Astrocyte (in vitro differentiated cells and primary cell): ENCODE results near the gene ERICH3. TPM values are rescaled to one million over a fixed set of nuclear protein-coding genes. Genes with fewer than 3 reads are reported as not detected.

ENCODE experiments used
- DNase-seq: peaks from one replicate; pipeline ENCODE4 v3.0.0-alpha.2; 2010; ENCODE audit warnings: low read depth
- FAIRE-seq: peaks from 2 replicates; lab custom pipeline; 2011; peaks lifted over from hg19 to GRCh38; lab: Jason Lieb, UNC
- H2AFZ ChIP-seq: 2 replicates; pipeline ENCODE4 v1.6.0; 2012; ENCODE audit warnings: low read depth, low read length, inconsistent platforms
- H3K27ac ChIP-seq: 2 replicates; pipeline ENCODE4 v1.5.1; 2011; ENCODE audit warnings: low read depth, low read length, inconsistent platforms
- H3K27me3 ChIP-seq: 2 replicates; pipeline ENCODE4 v1.6.0; 2011; ENCODE audit warnings: low read length, inconsistent platforms; ENCODE audit not compliant: insufficient read depth
- H3K36me3 ChIP-seq: 2 replicates; pipeline ENCODE4 v1.5.1; 2011; ENCODE audit warnings: low read length, inconsistent platforms; ENCODE audit not compliant: insufficient read depth
- H3K4me1 ChIP-seq: 2 replicates; pipeline ENCODE4 v1.5.1; 2011; ENCODE audit warnings: low read length, inconsistent platforms; ENCODE audit not compliant: insufficient read depth
- H3K4me2 ChIP-seq: 2 replicates; pipeline ENCODE4 v1.6.0; 2012; ENCODE audit warnings: low read length, inconsistent platforms
- H3K4me3 ChIP-seq: 2 replicates; pipeline ENCODE4 v1.5.1; 2011; ENCODE audit warnings: low read depth, mild to moderate bottlenecking, low read length, inconsistent platforms; ENCODE audit not compliant: insufficient read depth
- H3K79me2 ChIP-seq: 2 replicates; pipeline ENCODE4 v1.6.0; 2012; ENCODE audit warnings: mild to moderate bottlenecking, low read length, inconsistent platforms; ENCODE audit not compliant: insufficient read depth
- H3K9ac ChIP-seq: 2 replicates; pipeline ENCODE4 v1.6.0; 2012; ENCODE audit warnings: mild to moderate bottlenecking, low read length, inconsistent platforms
- H3K9me3 ChIP-seq: 2 replicates; pipeline ENCODE4 v1.5.1; 2012; ENCODE audit warnings: low read depth, mild to moderate bottlenecking, low read length, inconsistent platforms; ENCODE audit not compliant: insufficient read depth
- H4K20me1 ChIP-seq: 2 replicates; pipeline ENCODE4 v1.6.0; 2012; ENCODE audit warnings: low read length, inconsistent platforms; ENCODE audit not compliant: insufficient read depth
- H3K27ac Mint-ChIP-seq: one replicate; pipeline ENCODE4 v1.8.0; 2021; ENCODE audit warnings: mild to moderate bottlenecking, mixed read lengths; ENCODE audit not compliant: unreplicated experiment
- H3K27me3 Mint-ChIP-seq: one replicate; pipeline ENCODE4 v1.8.0; 2021; ENCODE audit warnings: low read depth, mixed read lengths; ENCODE audit not compliant: unreplicated experiment
- H3K36me3 Mint-ChIP-seq: one replicate; pipeline ENCODE4 v1.8.0; 2021; ENCODE audit warnings: low read depth, mixed read lengths; ENCODE audit not compliant: unreplicated experiment
- H3K4me1 Mint-ChIP-seq: one replicate; pipeline ENCODE4 v1.8.0; 2021; ENCODE audit warnings: low read depth, mixed read lengths; ENCODE audit not compliant: unreplicated experiment
- H3K4me3 Mint-ChIP-seq: one replicate; pipeline ENCODE4 v1.8.0; 2021; ENCODE audit warnings: mild to moderate bottlenecking, moderate library complexity, mixed read lengths; ENCODE audit not compliant: unreplicated experiment
- H3K9me3 Mint-ChIP-seq: one replicate; pipeline ENCODE4 v1.8.0; 2021; ENCODE audit warnings: mild to moderate bottlenecking, mixed read lengths; ENCODE audit not compliant: unreplicated experiment
- EZH2 ChIP-seq: IDR thresholded peaks from 2 replicates; pipeline ENCODE4 v1.6.1; 2012; ENCODE audit warnings: mild to moderate bottlenecking, low read length, inconsistent platforms; ENCODE audit not compliant: insufficient read depth
- total RNA-seq: library from RNA; stranded (reverse); gene quantifications from 2 replicates; pipeline ENCODE4 v1.2.1, GENCODE V29; 2021
- TF ChIP-seq, protein P1 (sequence below): IDR thresholded peaks from 2 replicates; pipeline ENCODE4 v1.5.1; 2011; ENCODE audit warnings: low read depth, mild to moderate bottlenecking, inconsistent platforms, low read length, moderate library complexity; ENCODE audit not compliant: insufficient read depth

Gene ERICH3
- total RNA-seq, 1 donor from 2014 or later, result not detected

DNA sequence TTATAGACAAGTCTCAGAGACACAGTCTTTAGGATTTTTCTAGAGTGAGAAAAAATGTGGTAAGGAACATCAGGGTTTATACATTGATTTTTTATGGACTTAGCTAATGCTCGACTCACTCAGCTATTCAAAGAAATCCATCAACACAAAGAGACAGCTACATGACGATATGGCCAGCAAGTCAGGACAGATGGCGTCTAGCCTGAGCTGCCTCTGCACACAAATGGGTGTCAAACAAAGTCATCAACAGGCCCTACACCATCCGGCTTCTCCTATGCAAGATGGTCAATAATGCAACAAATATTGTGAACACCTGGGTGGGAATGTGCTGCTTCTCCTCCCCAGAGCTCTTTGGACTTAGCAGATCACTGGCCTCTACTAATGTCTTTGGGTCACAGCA lies 13.3 kb upstream of the ERICH3 start:
- no peak for TF ChIP-seq EZH2
- TF ChIP-seq, protein P1, sequence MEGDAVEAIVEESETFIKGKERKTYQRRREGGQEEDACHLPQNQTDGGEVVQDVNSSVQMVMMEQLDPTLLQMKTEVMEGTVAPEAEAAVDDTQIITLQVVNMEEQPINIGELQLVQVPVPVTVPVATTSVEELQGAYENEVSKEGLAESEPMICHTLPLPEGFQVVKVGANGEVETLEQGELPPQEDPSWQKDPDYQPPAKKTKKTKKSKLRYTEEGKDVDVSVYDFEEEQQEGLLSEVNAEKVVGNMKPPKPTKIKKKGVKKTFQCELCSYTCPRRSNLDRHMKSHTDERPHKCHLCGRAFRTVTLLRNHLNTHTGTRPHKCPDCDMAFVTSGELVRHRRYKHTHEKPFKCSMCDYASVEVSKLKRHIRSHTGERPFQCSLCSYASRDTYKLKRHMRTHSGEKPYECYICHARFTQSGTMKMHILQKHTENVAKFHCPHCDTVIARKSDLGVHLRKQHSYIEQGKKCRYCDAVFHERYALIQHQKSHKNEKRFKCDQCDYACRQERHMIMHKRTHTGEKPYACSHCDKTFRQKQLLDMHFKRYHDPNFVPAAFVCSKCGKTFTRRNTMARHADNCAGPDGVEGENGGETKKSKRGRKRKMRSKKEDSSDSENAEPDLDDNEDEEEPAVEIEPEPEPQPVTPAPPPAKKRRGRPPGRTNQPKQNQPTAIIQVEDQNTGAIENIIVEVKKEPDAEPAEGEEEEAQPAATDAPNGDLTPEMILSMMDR, result no peak
- H3K4me3 Mint-ChIP-seq, result no peak overlapping the region
- H2AFZ ChIP-seq, result no peak overlapping the region

DNA sequence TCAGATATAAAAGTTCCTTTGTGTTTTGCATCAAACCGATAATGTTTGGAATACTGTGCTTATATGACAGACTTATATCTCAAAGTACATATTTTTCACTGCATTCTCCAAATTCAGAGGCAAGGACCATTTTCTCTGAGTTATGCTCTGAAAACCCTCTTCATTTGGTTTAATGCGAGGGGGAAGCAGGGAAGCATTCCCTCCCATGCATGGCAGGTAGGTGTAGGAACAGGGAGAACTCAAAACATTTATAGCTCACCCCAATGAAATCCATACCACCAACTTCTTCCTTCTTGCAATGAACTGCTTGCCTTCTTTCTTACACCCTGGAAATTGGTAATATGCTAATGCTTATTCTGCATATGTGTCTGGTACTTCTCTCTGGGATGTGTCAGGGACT lies 10.7 kb upstream of the ERICH3 start:
- H3K27ac ChIP-seq, result no peak overlapping the region
- no peak overlapping the region for H3K4me2 ChIP-seq
- no peaks in the 10 kb centered on the region for H3K36me3 ChIP-seq
- no peak overlapping the region for H2AFZ ChIP-seq
- Mint-ChIP-seq H3K4me3 (no peak overlapping the region), H3K27ac (no peak overlapping the region), H3K9me3 (no peaks in the 10 kb centered on the region), H3K36me3 (no peaks in the 10 kb centered on the region), H3K4me1 (no peaks in the 10 kb centered on the region), H3K27me3 (no peaks in the 10 kb centered on the region)
- no peak overlapping the region for H3K4me3 ChIP-seq
- no peaks in the 10 kb centered on the region for H3K27me3 ChIP-seq
- TF ChIP-seq, protein P1, result no peak
- TF ChIP-seq EZH2, result no peak
- H3K79me2 ChIP-seq, result no peaks in the 10 kb centered on the region
- H3K9me3 ChIP-seq, result no peaks in the 10 kb centered on the region
- H3K4me1 ChIP-seq, result no peaks in the 10 kb centered on the region
- DNase-seq (no peak), FAIRE-seq (no peak)
- no peak overlapping the region for H3K9ac ChIP-seq
- no peaks in the 10 kb centered on the region for H4K20me1 ChIP-seq

More for the DNA sequence above, 13.3 kb upstream of the ERICH3 start:
- no peak overlapping the region for H3K4me3 ChIP-seq
- H3K27ac ChIP-seq, result no peak overlapping the region
- H4K20me1 ChIP-seq, result no peaks in the 10 kb centered on the region
- no peak overlapping the region for H3K4me2 ChIP-seq
- H3K9me3 ChIP-seq, result no peaks in the 10 kb centered on the region
- no peak overlapping the region for H3K9ac ChIP-seq
- no peaks in the 10 kb centered on the region for H3K9me3 Mint-ChIP-seq
- no peaks in the 10 kb centered on the region for H3K79me2 ChIP-seq
- no peak overlapping the region for H3K27ac Mint-ChIP-seq
- H3K36me3 Mint-ChIP-seq, result no peaks in the 10 kb centered on the region
- H3K4me1 Mint-ChIP-seq, result no peaks in the 10 kb centered on the region
- no peaks in the 10 kb centered on the region for H3K27me3 Mint-ChIP-seq
- no peak for FAIRE-seq
- no peaks in the 10 kb centered on the region for H3K36me3 ChIP-seq
- no peak for DNase-seq
- H3K27me3 ChIP-seq, result no peaks in the 10 kb centered on the region
- H3K4me1 ChIP-seq, result peaks cover 4% of the 10 kb centered on the region

DNA sequence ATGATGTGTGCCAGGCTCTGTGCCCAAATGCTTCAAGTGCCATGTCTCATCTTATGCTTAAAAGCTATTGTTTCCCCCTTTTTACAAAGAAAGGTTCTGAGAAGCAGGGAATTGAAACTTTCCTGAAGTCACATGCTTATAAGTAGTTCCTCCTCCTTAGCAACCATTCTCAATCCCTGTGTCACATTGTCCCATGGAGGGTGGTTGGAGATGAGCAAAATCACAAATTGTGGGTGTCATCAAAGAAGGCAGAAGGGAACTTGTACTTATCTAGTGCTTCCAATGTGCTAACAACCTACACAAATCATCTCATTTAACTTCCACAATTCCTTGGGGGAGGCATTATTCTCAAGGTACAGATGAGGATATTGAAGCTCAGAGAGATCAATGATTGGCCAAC lies 10.1 kb upstream of the ERICH3 start:
- no peak overlapping the region for H2AFZ ChIP-seq
- H3K4me1 Mint-ChIP-seq, result no peaks in the 10 kb centered on the region
- H3K9me3 ChIP-seq, result no peaks in the 10 kb centered on the region
- H4K20me1 ChIP-seq, result no peaks in the 10 kb centered on the region
- no peaks in the 10 kb centered on the region for H3K36me3 ChIP-seq
- no peaks in the 10 kb centered on the region for H3K79me2 ChIP-seq
- H3K36me3 Mint-ChIP-seq, result no peaks in the 10 kb centered on the region
- H3K27me3 Mint-ChIP-seq, result no peaks in the 10 kb centered on the region
- H3K9me3 Mint-ChIP-seq, result no peaks in the 10 kb centered on the region
- FAIRE-seq (no peak), DNase-seq (no peak)
- no peak overlapping the region for H3K27ac Mint-ChIP-seq
- H3K4me3 Mint-ChIP-seq, result no peak overlapping the region
- H3K9ac ChIP-seq, result no peak overlapping the region
- no peak for TF ChIP-seq EZH2
- TF ChIP-seq, protein P1, result no peak
- H3K4me1 ChIP-seq, result no peaks in the 10 kb centered on the region
- no peaks in the 10 kb centered on the region for H3K27me3 ChIP-seq
- H3K4me3 ChIP-seq, result no peak overlapping the region
- H3K4me2 ChIP-seq, result no peak overlapping the region
- no peak overlapping the region for H3K27ac ChIP-seq
